Mucosa of descending colon (tissue), 3 donors: ENCODE data around the gene HOXB3. TPM values are rescaled to one million over a fixed set of nuclear protein-coding genes. Genes with fewer than 3 reads are reported as not detected.

Experiments used
- ATAC-seq: fragments of 200-7000 bp; cut with Tn5 transposase; one replicate; pipeline ENCODE4 v1.9.1; 2020; ENCODE audit warnings: mild to moderate bottlenecking, moderate library complexity
- DNase-seq, 3 donors: peaks; one replicate each; pipeline ENCODE4 v3.0.0-alpha.2; 2020
- H3K36me3 ChIP-seq: fragments of 200-600 bp; one replicate; pipeline ENCODE4 v1.8.0; 2021; ENCODE audit warnings: low read depth, mild to moderate bottlenecking
- H3K4me1 ChIP-seq: fragments of 200-600 bp; one replicate; pipeline ENCODE4 v1.8.0; 2021; ENCODE audit warnings: low read depth, mild to moderate bottlenecking
- H3K4me3 ChIP-seq: fragments of 200-600 bp; one replicate; pipeline ENCODE4 v1.8.0; 2021; ENCODE audit warnings: mild to moderate bottlenecking
- H3K9me3 ChIP-seq: fragments of 200-600 bp; one replicate; pipeline ENCODE4 v1.8.0; 2021; ENCODE audit warnings: mild to moderate bottlenecking
- intact Hi-C, 2 donors: fragments of 100-400 bp; cut with DNase I in 1 of 2; cut with micrococcal nuclease in 1 of 2; formaldehyde crosslinking; loops; one replicate each; pipeline versions ENCODE4 v1.11.0 to v1.11.1; 2022; cut with DNase I, micrococcal nuclease
- total RNA-seq, 3 donors: library from RNA; stranded (reverse); fragmentation: NEBNext Ultra II Directional in 2 of 3; extraction: Animal tissue kit (Norgen Biotek cat#: 25700) in 2 of 3; gene quantifications; one replicate each; pipeline versions ENCODE4 v1.2.1 to v1.2.4, GENCODE V29; 2021 to 2023
- TF ChIP-seq, protein P1 (sequence below): fragments of 200-600 bp; IDR thresholded peaks from one replicate; pipeline ENCODE4 v1.8.0; 2022; ENCODE audit warnings: antibody characterized with exemption, mild to moderate bottlenecking
- donor health status: DM: no; HTN: no; CAD: no; lungs with moderate emphysema.
- donor health status: DM: no; HTN: no; CAD: no.
- donor health status: DM: no; HTN: yes; CAD: no.

Gene HOXB3
- total RNA-seq, 3 donors from 2014 or later: 42.4 to 64.8 (median 43.4) TPM

DNA sequence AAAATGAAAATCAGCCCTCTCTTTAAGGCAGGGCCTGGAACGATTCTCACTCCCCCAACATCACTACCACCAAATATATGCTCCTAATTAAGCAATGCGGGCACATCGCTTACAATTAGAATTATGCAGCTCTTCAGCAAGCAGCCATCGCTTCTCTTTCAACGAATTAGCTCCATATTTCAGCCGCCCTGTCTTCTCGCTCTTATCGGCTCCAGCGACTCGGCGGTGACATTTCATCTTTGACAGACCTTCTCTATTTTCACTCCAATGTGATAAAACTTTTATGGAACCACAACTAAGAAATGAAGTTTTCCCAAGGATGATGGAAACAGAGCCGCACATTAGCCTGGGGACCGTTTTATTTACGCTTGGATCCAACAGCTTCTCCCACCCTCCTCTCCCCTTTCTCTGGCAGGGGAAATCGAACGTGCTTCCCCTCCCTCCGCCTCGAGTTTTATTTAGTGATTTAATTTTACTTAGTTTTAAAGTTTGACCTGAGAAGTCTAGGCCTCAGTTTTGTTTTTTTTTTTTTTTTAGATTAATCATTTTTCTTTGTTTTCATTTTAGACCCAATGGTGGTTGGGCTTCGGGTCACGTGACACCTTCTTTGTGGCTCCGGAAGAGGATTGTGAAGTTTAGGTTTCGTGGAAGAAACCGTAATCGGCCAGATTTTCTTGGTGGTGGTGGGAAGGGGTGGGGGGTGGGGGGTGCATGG, 42.1 kb downstream of the HOXB3 start:
- Histone ChIP-seq H3K36me3 (no peaks in the 10 kb centered on the region), H3K9me3 (no peaks in the 10 kb centered on the region), H3K4me3 (no peak overlapping the region), H3K4me1 (peaks cover 18% of the 10 kb centered on the region)
- intact Hi-C loops: no loop called here
- TF ChIP-seq, protein P1, sequence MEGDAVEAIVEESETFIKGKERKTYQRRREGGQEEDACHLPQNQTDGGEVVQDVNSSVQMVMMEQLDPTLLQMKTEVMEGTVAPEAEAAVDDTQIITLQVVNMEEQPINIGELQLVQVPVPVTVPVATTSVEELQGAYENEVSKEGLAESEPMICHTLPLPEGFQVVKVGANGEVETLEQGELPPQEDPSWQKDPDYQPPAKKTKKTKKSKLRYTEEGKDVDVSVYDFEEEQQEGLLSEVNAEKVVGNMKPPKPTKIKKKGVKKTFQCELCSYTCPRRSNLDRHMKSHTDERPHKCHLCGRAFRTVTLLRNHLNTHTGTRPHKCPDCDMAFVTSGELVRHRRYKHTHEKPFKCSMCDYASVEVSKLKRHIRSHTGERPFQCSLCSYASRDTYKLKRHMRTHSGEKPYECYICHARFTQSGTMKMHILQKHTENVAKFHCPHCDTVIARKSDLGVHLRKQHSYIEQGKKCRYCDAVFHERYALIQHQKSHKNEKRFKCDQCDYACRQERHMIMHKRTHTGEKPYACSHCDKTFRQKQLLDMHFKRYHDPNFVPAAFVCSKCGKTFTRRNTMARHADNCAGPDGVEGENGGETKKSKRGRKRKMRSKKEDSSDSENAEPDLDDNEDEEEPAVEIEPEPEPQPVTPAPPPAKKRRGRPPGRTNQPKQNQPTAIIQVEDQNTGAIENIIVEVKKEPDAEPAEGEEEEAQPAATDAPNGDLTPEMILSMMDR: no peak
- no peak for ATAC-seq
- peak in 1 of 3 donors; percentile 51 for DNase-seq

DNA sequence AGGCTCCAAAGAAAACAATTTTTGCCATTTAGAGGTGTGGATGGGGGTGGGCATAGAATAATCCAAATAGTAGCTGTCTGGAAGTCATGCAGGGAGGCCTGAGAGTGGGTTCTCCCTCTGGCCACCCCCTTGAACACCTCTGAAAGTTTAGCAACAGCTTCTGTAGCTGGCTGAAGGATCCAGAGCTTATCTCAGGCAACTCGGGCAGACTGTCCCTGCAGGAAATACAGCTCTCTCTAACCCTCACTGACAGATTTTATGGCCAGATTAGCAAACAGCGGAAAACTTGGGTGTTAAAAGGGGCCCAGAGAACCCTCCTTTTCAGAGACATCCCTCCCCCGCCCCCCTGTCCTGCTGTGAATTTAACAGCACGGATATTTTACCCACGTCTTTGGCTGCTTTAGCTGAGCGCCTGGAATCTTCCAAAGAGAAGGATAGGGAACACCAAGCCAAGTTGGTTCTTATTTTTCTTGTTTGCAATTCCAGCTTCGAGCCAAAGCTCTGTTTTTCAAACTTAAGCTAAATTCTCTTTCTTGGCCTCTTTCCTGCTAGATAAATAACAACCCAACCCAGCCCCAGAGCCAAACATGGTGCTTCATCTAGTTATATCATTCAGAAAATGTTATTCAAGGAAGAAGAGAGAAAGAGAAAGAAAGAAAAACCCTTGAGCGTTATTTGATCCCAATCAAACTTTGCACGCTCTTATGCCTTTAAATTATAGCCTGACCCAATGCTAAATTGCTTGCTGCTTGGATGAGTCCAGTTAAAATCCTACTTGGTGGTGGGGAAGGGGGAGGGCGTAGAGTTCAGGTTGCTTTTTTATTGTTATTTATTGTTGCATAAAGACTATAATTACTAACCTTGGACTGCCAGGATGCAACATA, 42.9 kb downstream of the HOXB3 start:
- ATAC-seq (peak; percentile 54), DNase-seq (peak in 1 of 3 donors; percentile 53)
- TF ChIP-seq, protein P1: no peak
- Histone ChIP-seq H3K4me3 (no peak overlapping the region), H3K9me3 (no peaks in the 10 kb centered on the region), H3K4me1 (peaks cover 18% of the 10 kb centered on the region), H3K36me3 (no peaks in the 10 kb centered on the region)
- intact Hi-C loops: no loop called here

DNA sequence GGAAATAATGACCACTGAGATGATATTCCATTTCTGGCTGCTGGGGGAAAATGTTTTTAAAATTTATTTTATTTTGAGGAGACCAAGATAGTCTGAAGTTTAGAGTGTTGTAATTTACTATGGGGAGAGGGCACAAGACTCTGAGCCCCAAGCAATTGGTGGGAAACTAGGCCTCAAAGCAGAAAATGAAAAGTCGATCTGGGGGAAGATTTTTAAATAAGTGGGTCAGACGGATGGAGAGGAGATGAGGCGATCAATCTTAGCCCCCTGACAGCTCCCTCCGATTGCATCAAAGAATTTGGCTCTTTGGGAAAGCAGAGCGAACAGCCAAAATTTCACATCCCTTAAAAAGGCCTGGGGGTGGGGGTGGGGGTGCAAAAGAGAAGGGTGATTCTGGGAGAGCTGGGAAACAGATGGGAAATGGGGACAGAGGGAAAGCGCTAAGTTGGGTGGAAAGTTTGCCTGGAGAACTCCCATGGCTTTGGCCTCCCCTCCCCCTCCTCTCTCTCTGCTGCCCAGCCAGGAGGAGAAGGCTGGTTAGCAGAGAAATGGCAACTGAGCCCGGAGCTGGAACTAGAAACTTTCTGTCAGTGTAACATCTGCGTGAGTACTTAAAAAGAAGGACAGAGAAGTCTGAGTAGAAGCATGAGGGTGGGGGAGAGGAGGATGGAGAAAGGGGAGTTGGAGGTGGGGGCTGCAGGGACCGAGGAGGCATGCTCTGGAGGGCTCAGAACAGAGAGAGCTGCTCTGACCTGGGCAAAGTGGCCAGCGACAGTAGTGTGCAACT, 43.7 kb downstream of the HOXB3 start:
- DNase-seq (no peak), ATAC-seq (no peak)
- peaks cover 15% of the 10 kb centered on the region for H3K4me1 ChIP-seq
- no peaks in the 10 kb centered on the region for H3K36me3 ChIP-seq
- TF ChIP-seq, protein P1: no peak
- H3K9me3 ChIP-seq: no peaks in the 10 kb centered on the region
- intact Hi-C loops: no loop called here
- no peak overlapping the region for H3K4me3 ChIP-seq

DNA sequence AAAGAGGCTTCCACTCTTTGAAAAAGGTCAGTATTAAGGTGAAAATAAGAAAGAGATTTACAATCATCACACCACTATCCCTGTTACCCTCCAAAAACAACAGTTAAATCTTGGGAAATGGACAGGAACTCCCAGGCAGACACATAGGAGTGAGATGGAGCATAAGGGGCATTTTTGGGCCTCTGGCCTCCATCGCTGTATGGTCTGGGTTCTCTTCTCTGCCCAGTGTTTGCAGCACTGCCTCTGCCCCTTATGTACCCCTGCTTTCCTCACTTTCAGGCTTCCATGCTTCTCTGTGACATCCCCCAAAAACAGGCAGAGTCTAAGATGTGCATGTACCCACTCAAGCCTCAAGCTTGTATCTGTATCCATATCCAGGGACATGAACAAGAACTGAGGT, 44.5 kb downstream of the HOXB3 start:
- H3K4me1 ChIP-seq: peaks cover 15% of the 10 kb centered on the region
- H3K36me3 ChIP-seq: no peaks in the 10 kb centered on the region
- TF ChIP-seq, protein P1: no peak
- DNase-seq (no peak), ATAC-seq (no peak)
- H3K4me3 ChIP-seq: no peak overlapping the region
- intact Hi-C loops: no loop called here
- no peaks in the 10 kb centered on the region for H3K9me3 ChIP-seq

DNA sequence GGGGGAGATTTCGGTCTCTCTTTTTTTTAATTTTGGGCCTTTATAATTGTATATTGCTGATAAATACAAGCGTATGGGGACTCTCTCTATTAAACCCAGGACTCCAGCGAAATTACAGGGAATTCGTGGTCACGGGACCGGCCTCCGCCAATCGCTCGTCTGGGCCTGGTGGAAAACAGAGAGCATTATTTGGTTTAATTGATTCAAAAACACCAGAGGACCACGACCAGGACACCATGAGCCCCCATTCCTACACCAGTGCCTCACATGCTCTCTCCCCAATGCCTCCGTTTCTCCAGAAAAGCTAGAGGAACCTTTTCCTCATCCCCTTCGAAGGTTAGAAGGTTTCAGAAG, 45.0 kb downstream of the HOXB3 start, which contains the start of gene HOXB2:
TSS of gene HOXB2 (minus strand) at position 88 of the 354 bp plus-strand sequence. CDS start 198 bp downstream, outside the sequence.
- Histone ChIP-seq H3K9me3 (no peaks in the 10 kb centered on the region), H3K4me3 (peak within 1 kb of the TSS; percentile 34), H3K36me3 (no peaks in the 10 kb centered on the region), H3K4me1 (peaks cover 15% of the 10 kb centered on the region)
- TF ChIP-seq, protein P1: no peak
- DNase-seq (no peak), ATAC-seq (no peak)
- intact Hi-C loops: no loop called here
